Measurements from ENCODE around the gene PATE2. TPM values are rescaled to one million over a fixed set of nuclear protein-coding genes. Genes with fewer than 3 reads are reported as not detected.

Gene PATE2
- total RNA-seq, 1 experiment from 2014 or later = not detected

Other genes with a start within 250 kb of the PATE2 start
- gene EI24, start 209.4 kb downstream of the PATE2 start, total RNA-seq (2014; rRNA removed; shearing (Covaris generic)) = 122 and 125 TPM in 2 replicates
- 175 and 176 TPM in 2 replicates for gene STT3A, start 186.0 kb downstream of the PATE2 start, total RNA-seq (2014; rRNA removed; shearing (Covaris generic))
- 42.1 and 45.2 TPM in 2 replicates for gene CHEK1, start 153.7 kb downstream of the PATE2 start, total RNA-seq (2014; rRNA removed; shearing (Covaris generic))
- not detected in 2 replicates for gene ACRV1, start 98.0 kb downstream of the PATE2 start, total RNA-seq (2014; rRNA removed; shearing (Covaris generic))
- not detected in 2 replicates for gene PATE1, start 32.5 kb downstream of the PATE2 start, total RNA-seq (2014; rRNA removed; shearing (Covaris generic))
- not detected in 2 replicates for gene PATE3, start 9.3 kb upstream of the PATE2 start, total RNA-seq (2014; rRNA removed; shearing (Covaris generic))
- not detected in 2 replicates for gene PATE4, start 54.5 kb upstream of the PATE2 start, total RNA-seq (2014; rRNA removed; shearing (Covaris generic))
- gene HYLS1, start 108.8 kb upstream of the PATE2 start, total RNA-seq (2014; rRNA removed; shearing (Covaris generic)) = 6.9 and 7.2 TPM in 2 replicates
- 7.6 and 9.6 TPM in 2 replicates for gene PUS3, start 124.4 kb upstream of the PATE2 start, total RNA-seq (2014; rRNA removed; shearing (Covaris generic))
- not detected in 2 replicates for gene DDX25, start 125.7 kb upstream of the PATE2 start, total RNA-seq (2014; rRNA removed; shearing (Covaris generic))
- 0.03 and 0.08 TPM in 2 replicates for gene VSIG10L2, start 167.2 kb upstream of the PATE2 start, total RNA-seq (2014; rRNA removed; shearing (Covaris generic))